ENCODE data around the gene ATP2A2. TPM values are rescaled to one million over a fixed set of nuclear protein-coding genes. Genes with fewer than 3 reads are reported as not detected.

ATP2A2 gene
- total RNA-seq, 1 donor from 2014 or later: 515 TPM

DNA sequence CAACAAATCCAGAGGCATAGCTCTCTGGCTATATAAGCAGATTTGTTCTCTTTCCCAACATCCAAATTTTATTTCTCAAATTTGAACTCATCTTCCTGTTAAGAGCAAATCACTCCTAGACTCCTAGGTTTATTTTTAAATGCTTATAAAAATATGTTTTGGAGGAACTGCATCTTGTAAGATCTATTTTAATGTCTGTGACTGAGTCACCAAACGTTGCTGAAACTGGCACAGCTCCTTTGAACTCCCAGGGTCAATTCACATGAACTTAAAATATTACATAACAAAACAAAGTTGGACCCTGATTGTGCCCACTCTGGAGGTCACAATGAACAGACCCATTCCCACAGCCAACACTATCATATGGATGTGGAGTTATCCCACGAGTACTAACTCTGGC is 98.6 kb downstream of the ATP2A2 start:
- no peaks in the 10 kb centered on the region for H3K27me3 ChIP-seq (ENCODE audit: control insufficient read depth in 3 of 3, insufficient read depth in 3 of 3, low read length in 3 of 3)
- no peaks in the 10 kb centered on the region for H3K9me3 ChIP-seq (ENCODE audit: control insufficient read depth in 3 of 3, low read length in 3 of 3)
- H3K4me1 ChIP-seq (ENCODE audit: control insufficient read depth in 3 of 3, insufficient read depth in 3 of 3, low read length in 3 of 3): peaks cover 5 to 11% (median 10%) of the 10 kb centered on the region in 3 donors
- peaks cover 30 to 53% (median 52%) of the 10 kb centered on the region in 3 donors for H3K36me3 ChIP-seq (ENCODE audit: control insufficient read depth in 3 of 3, insufficient read depth in 3 of 3, low read length in 3 of 3)
- peak overlapping the region; percentile 50 for H3K27ac ChIP-seq (ENCODE audit: low read depth, low read length)
- H3K4me3 ChIP-seq (ENCODE audit: low read length in 3 of 3): no peak overlapping the region
- no peak overlapping the region for H3K9ac ChIP-seq (ENCODE audit: low read depth in 1 of 3, low read length in 3 of 3)

DNA sequence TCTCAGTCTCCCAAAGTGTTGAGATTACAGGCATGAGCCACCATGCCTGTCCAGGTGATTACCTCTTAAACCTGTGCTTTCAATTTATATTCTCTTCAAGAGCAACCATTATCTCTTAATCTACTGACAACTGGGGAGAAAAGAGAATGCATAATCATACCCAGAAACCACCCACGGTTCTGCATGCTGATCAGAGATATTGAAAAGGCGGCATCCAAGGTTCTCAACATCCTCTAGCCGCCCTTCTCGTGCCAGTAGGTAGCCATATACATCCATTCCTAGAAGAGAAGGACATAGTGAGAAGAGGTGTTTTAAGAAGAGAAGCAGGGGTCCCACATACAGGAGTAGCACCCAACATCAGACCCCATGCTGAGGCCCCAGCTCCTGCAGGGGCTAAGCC is 101.6 kb downstream of the ATP2A2 start:
- peaks cover 5 to 11% (median 10%) of the 10 kb centered on the region in 3 donors for H3K4me1 ChIP-seq (ENCODE audit: control insufficient read depth in 3 of 3, insufficient read depth in 3 of 3, low read length in 3 of 3)
- H3K27ac ChIP-seq (ENCODE audit: low read depth, low read length): no peak overlapping the region
- no peak overlapping the region for H3K9ac ChIP-seq (ENCODE audit: low read depth in 1 of 3, low read length in 3 of 3)
- H3K9me3 ChIP-seq (ENCODE audit: control insufficient read depth in 3 of 3, low read length in 3 of 3): no peaks in the 10 kb centered on the region
- peaks cover 28 to 58% (median 54%) of the 10 kb centered on the region in 3 donors for H3K36me3 ChIP-seq (ENCODE audit: control insufficient read depth in 3 of 3, insufficient read depth in 3 of 3, low read length in 3 of 3)
- no peak overlapping the region for H3K4me3 ChIP-seq (ENCODE audit: low read length in 3 of 3)
- no peaks in the 10 kb centered on the region for H3K27me3 ChIP-seq (ENCODE audit: control insufficient read depth in 3 of 3, insufficient read depth in 3 of 3, low read length in 3 of 3)

Small RNA genes within 50 kb of the gene (small RNA-seq; reads per million reads assigned to genes)
- gene RN7SL769P: not detected

Other genes with a start within 250 kb of the ATP2A2 start
- gene C12orf76, start 232.7 kb upstream of the ATP2A2 start, total RNA-seq: 23.0 TPM
- 18.3 TPM for gene IFT81, start 156.9 kb upstream of the ATP2A2 start, total RNA-seq
- 38.6 TPM for gene ANAPC7, start 122.5 kb downstream of the ATP2A2 start, total RNA-seq
- 99.2 TPM for gene ARPC3, start 169.1 kb downstream of the ATP2A2 start, total RNA-seq
- gene GPN3, start 187.0 kb downstream of the ATP2A2 start, total RNA-seq: 21.4 TPM
- gene FAM216A, start 187.6 kb downstream of the ATP2A2 start, total RNA-seq: 11.0 TPM
- 73.1 TPM for gene VPS29, start 220.9 kb downstream of the ATP2A2 start, total RNA-seq
- gene RAD9B, start 221.1 kb downstream of the ATP2A2 start, total RNA-seq: 1.6 TPM